Prostate gland (tissue), 2 donors: ENCODE data around the gene NDEL1. TPM values are rescaled to one million over a fixed set of nuclear protein-coding genes. Genes with fewer than 3 reads are reported as not detected.

Experiments used
- DNase-seq: peaks from one replicate; pipeline ENCODE4 v3.0.0-alpha.2; 2019; ENCODE audit warnings: low spot score
- H3K27ac ChIP-seq, 2 donors: fragments of 200-600 bp; sonication (generic); 2 replicates each; pipeline ENCODE4 v1.5.1; 2017 to 2019
- H3K27me3 ChIP-seq: fragments of 200-600 bp; sonication (generic); replicated peaks from 2 replicates; pipeline ENCODE4 v1.5.1; 2019; ENCODE audit not compliant: insufficient read depth
- H3K36me3 ChIP-seq, 2 donors: fragments of 200-600 bp; sonication (generic); 1 replicate in 1 of 2; 2 replicates in 1 of 2; pipeline versions ENCODE4 v1.5.1 to v1.8.1; 2017 to 2019
- H3K4me1 ChIP-seq: fragments of 200-600 bp; sonication (generic); replicated peaks from 2 replicates; pipeline ENCODE4 v1.5.1; 2019
- H3K4me3 ChIP-seq, 2 donors: fragments of 200-600 bp; sonication (generic); 2 replicates each; pipeline ENCODE4 v1.5.1; 2017 to 2019
- H3K9me3 ChIP-seq: fragments of 200-600 bp; sonication (generic); 2 replicates; pipeline ENCODE4 v1.5.1; 2017
- POLR2A ChIP-seq: fragments of 450-650 bp; IDR thresholded peaks from one replicate; pipeline ENCODE4 v1.6.1; 2016; ENCODE audit warnings: antibody characterized with exemption, mild to moderate bottlenecking
- POLR2AphosphoS5 ChIP-seq: sonication (generic); formaldehyde crosslinking; IDR thresholded peaks from one replicate; pipeline ENCODE4 v1.6.1; 2017; ENCODE audit warnings: antibody characterized with exemption
- WGBS: methylation state at CpG from one replicate; pipeline ENCODE4 v1.1.5; 2018; 5-methylcytosine and 5-hydroxymethylcytosine counted together
- intact Hi-C: fragments of 100-400 bp; cut with DNase I; formaldehyde crosslinking; loops from one replicate; pipeline ENCODE4 v1.14.2; 2022
- total RNA-seq, 2 donors: library from RNA; depleted of rRNA; stranded (reverse); fragments of >200 nt; gene quantifications; one replicate each; pipeline ENCODE4 v1.1.0, GENCODE V29; 2016
- TF ChIP-seq, protein P1 (sequence below), 4 experiments: fragments of 200-600 bp in 2 of 4; fragments of 450-650 bp in 2 of 4; sonication (generic) in 2 of 4; IDR thresholded peaks; 1 replicate in 3 of 4; 2 replicates in 1 of 4; pipeline ENCODE4 v1.5.1; 2016 to 2019; ENCODE audit warnings: antibody characterized with exemption in 4 of 4, mild to moderate bottlenecking in 2 of 4, moderate library complexity in 2 of 4

The NDEL1 gene
- total RNA-seq, 2 donors from 2014 or later = 32.5 to 62.2 TPM

DNA sequence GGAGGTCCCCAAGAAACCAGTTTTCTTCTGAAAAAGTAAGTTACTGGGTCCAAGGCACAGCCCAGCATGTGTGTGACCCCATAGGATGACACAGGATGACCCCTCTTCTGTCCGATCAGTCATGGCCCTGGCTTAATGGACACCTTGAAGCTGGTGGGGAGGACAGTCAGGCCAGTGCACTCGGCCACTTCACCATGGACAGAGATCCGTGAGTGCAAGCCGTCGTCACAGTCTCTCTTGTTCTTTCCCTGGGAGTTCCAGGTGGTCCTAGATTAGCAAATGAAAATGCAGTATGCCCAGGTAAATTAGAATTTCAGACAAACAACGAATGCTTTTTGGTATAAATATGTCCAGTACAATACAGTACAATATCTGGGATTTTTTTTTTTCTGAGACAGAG, 36.7 kb upstream of the NDEL1 start:
- Histone ChIP-seq H3K4me1 (no peaks in the 10 kb centered on the region), H3K36me3 (no peaks in the 10 kb centered on the region), H3K9me3 (no peaks in the 10 kb centered on the region), H3K27ac (no peak overlapping the region), H3K27me3 (peaks cover 5% of the 10 kb centered on the region), H3K4me3 (no peak overlapping the region)
- intact Hi-C loops = no loop called here
- TF ChIP-seq, protein P1, sequence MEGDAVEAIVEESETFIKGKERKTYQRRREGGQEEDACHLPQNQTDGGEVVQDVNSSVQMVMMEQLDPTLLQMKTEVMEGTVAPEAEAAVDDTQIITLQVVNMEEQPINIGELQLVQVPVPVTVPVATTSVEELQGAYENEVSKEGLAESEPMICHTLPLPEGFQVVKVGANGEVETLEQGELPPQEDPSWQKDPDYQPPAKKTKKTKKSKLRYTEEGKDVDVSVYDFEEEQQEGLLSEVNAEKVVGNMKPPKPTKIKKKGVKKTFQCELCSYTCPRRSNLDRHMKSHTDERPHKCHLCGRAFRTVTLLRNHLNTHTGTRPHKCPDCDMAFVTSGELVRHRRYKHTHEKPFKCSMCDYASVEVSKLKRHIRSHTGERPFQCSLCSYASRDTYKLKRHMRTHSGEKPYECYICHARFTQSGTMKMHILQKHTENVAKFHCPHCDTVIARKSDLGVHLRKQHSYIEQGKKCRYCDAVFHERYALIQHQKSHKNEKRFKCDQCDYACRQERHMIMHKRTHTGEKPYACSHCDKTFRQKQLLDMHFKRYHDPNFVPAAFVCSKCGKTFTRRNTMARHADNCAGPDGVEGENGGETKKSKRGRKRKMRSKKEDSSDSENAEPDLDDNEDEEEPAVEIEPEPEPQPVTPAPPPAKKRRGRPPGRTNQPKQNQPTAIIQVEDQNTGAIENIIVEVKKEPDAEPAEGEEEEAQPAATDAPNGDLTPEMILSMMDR (IDR thresholded peaks at IDR 0.05) = no peak
- no peak for TF ChIP-seq POLR2A
- no peak for TF ChIP-seq POLR2AphosphoS5
- DNase-seq = no peak
- 60% methylated on average over 6 of the region's 6 CpGs for WGBS

DNA sequence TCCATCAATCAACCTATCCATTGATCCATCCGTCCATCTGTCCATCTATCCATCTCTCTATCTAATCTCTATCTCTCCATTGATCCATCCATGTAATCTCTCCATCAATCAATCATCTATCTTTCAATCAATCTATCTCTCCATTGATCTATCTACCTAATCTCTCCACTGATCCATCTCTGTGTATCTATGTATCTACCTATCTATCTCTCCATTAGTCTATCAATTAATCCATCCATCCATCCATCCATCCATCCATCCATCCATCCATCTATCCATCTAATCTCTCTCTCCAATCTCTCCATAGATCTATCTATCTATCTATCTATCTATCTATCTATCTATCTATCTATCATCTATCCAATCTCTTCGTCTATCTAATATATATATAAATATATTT, 34.6 kb upstream of the NDEL1 start:
- intact Hi-C loops = no loop called here
- DNase-seq = no peak
- TF ChIP-seq, protein P1 (IDR thresholded peaks at IDR 0.05) = no peak
- TF ChIP-seq POLR2A = no peak
- TF ChIP-seq POLR2AphosphoS5 = no peak
- Histone ChIP-seq H3K36me3 (no peaks in the 10 kb centered on the region), H3K27me3 (peaks cover 5% of the 10 kb centered on the region), H3K9me3 (no peaks in the 10 kb centered on the region), H3K4me3 (no peak overlapping the region), H3K27ac (no peak overlapping the region), H3K4me1 (no peaks in the 10 kb centered on the region)
- WGBS = 96% methylated on average over 2 of the region's 2 CpGs

DNA sequence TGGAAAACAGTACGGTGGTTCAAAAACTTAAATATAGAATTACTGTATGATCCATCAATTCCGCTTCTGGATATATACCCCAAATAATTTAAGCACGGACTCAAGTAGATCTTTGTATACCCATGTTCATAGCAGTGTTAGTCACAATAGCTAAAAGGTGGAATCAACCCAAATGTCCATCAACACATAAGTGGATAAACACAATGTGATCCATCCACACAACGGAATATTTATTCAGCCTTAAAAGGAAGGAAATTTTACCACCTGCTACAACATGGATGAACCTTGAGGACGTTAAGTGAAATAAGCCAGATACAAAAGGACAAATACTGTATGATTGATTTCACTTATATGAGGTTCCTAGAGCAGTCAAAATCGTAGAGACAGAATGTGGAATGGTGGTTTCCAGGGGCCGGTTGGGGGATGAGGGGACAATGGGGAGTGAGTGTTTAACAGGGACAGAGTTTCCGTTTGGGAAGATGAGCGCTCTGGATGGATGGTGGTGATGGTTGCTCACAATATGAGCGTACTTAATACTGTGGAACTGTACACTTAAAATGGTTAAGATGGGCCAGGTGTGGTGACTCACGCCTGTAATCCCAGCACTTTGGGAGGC, 32.7 kb upstream of the NDEL1 start:
- Histone ChIP-seq H3K27me3 (no peaks in the 10 kb centered on the region), H3K4me1 (no peaks in the 10 kb centered on the region), H3K27ac (no peak overlapping the region), H3K4me3 (no peak overlapping the region), H3K36me3 (no peaks in the 10 kb centered on the region), H3K9me3 (no peaks in the 10 kb centered on the region)
- TF ChIP-seq POLR2AphosphoS5 = no peak
- intact Hi-C loops = no loop called here
- 82% methylated on average over 11 of the region's 11 CpGs for WGBS
- DNase-seq = no peak

DNA sequence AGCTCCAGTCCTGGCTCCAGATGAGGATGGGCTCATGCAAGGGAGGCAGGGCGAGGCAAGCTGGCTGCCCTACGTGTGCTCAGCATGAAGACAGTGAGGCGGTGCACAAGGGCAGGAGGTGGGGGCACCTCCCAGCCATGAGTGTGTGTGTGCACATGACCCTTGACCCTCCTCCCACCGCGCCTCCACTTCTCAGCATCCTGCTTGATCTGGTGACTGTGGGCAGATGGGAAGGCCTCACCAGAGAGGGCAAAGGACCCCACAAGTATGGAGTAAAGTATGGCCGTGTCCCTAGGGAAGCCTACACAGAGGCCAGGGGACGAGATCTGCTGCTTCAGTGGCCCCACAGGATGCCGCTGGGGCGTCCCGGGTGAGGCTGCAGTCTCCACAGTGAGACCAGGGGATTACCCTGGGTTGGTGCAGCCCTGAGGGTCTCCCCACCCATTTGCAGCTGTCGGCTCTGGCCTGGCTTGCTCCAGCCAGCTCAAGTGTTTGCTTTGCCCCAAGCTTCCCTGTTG, 30.1 kb upstream of the NDEL1 start:
- Histone ChIP-seq H3K9me3 (no peaks in the 10 kb centered on the region), H3K27ac (no peak overlapping the region), H3K4me3 (no peak overlapping the region), H3K27me3 (no peaks in the 10 kb centered on the region), H3K4me1 (no peaks in the 10 kb centered on the region), H3K36me3 (no peaks in the 10 kb centered on the region)
- intact Hi-C loops = no loop called here
- DNase-seq = no peak
- 88% methylated on average over 10 of the region's 11 CpGs for WGBS
- TF ChIP-seq, protein P1 (IDR thresholded peaks at IDR 0.05) = no peak
- TF ChIP-seq POLR2A = no peak
- TF ChIP-seq POLR2AphosphoS5 = no peak

DNA sequence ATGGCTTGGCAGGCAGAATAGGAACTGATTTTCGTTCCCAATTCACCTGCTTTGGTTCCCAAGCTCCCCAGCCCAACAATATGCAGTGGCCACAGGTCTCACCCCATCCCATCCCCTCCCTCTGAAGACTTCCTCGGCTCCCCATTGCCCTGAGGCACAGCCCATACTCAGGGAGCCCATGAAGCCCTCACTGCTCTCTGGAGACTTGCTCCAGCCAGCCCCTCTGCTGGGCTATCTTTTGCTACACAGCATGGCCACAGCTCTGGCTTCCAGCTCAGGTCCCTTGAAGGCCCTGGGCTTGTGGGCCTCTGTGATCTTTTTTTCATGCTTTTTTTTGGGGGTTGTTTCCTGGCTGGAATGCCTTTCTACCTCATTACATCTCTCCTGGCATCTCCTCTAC, 29.5 kb upstream of the NDEL1 start:
- H3K9me3 ChIP-seq = no peaks in the 10 kb centered on the region
- H3K4me1 ChIP-seq = no peaks in the 10 kb centered on the region
- no peak overlapping the region for H3K27ac ChIP-seq
- no peaks in the 10 kb centered on the region for H3K36me3 ChIP-seq
- DNase-seq = no peak
- TF ChIP-seq, protein P1 (IDR thresholded peaks at IDR 0.05) = no peak
- TF ChIP-seq POLR2A = no peak
- no peak for TF ChIP-seq POLR2AphosphoS5
- intact Hi-C loops = no loop called here
- no peak overlapping the region for H3K4me3 ChIP-seq
- H3K27me3 ChIP-seq = no peaks in the 10 kb centered on the region
- 85% methylated on average over 2 of the region's 2 CpGs for WGBS
